ENCODE data around the gene ARHGAP15.
A peak's percentile ranks its signal among the peaks of the same experiment; 100 is the strongest.

Gene ARHGAP15

GRCh38 chr2:143528021-143528420 is 398.8 kb downstream of the ARHGAP15 start:
- Histone ChIP-seq H3K79me1 (ENCODE audit: low read depth, low read length) (no peaks in the 10 kb centered on the region), H3K23ac (ENCODE audit: low read depth, low read length, poor library complexity) (no peak overlapping the region), H3K9ac (ENCODE audit: low read depth, low read length, poor library complexity) (no peak overlapping the region), H3K14ac (ENCODE audit: low read length) (no peak overlapping the region), H3K4me2 (ENCODE audit: insufficient read depth, low read length, poor library complexity, severe bottlenecking) (no peak overlapping the region), H2AK5ac (ENCODE audit: low read depth, low read length) (no peak overlapping the region), H3K4me1 (ENCODE audit: control insufficient read depth in 2 of 2, insufficient read depth in 1 of 2, low read depth in 1 of 2, low read length in 2 of 2) (peaks cover 3 to 8% of the 10 kb centered on the region in 2 donors), H2BK15ac (ENCODE audit: low read length) (no peak overlapping the region), H2BK120ac (ENCODE audit: low read depth, low read length) (no peak overlapping the region), H2AFZ (ENCODE audit: low read length) (no peak overlapping the region), H3K27ac (replicated peaks; ENCODE audit: low read length) (no peak overlapping the region), H2BK5ac (ENCODE audit: low read length) (no peak overlapping the region), H3K27me3 (ENCODE audit: control insufficient read depth in 3 of 3, insufficient read depth in 3 of 3, low read depth in 1 of 3, low read length in 3 of 3) (no peaks in the 10 kb centered on the region), H3K36me3 (replicated peaks in 1 of 2; ENCODE audit: control insufficient read depth in 2 of 2, insufficient read depth in 2 of 2, low read length in 2 of 2) (no peaks in the 10 kb centered on the region), H3K9me3 (replicated peaks in 1 of 2; ENCODE audit: control insufficient read depth in 2 of 2, insufficient read depth in 1 of 2, low read depth in 1 of 2, low read length in 2 of 2) (no peaks in the 10 kb centered on the region), H4K8ac (ENCODE audit: low read depth, low read length) (no peak overlapping the region), H4K91ac (ENCODE audit: low read depth, low read length, poor library complexity) (no peak overlapping the region), H3K18ac (ENCODE audit: low read length) (no peak overlapping the region), H3K4ac (ENCODE audit: low read length) (no peak overlapping the region), H3K4me3 (ENCODE audit: low read length in 2 of 2) (no peak overlapping the region), H2BK12ac (ENCODE audit: low read length) (no peak overlapping the region)
- no peak for DNase-seq (ENCODE audit: low spot score)
- WGBS, 2 donors (ENCODE audit: extremely low coverage in 2 of 2, insufficient read length in 2 of 2, insufficient replicate concordance in 1 of 2): no CpG with 5 or more reads among the region's 1 CpG

- Histone ChIP-seq H2BK15ac (ENCODE audit: low read length) (no peak overlapping the region), H2AK5ac (ENCODE audit: low read depth, low read length) (no peak overlapping the region), H4K91ac (ENCODE audit: low read depth, low read length, poor library complexity) (no peak overlapping the region), H3K4me2 (ENCODE audit: insufficient read depth, low read length, poor library complexity, severe bottlenecking) (no peak overlapping the region), H3K27me3 (ENCODE audit: control insufficient read depth in 3 of 3, insufficient read depth in 3 of 3, low read depth in 1 of 3, low read length in 3 of 3) (no peaks in the 10 kb centered on the region), H3K9ac (ENCODE audit: low read depth, low read length, poor library complexity) (no peak overlapping the region), H3K79me1 (ENCODE audit: low read depth, low read length) (no peaks in the 10 kb centered on the region), H2AFZ (ENCODE audit: low read length) (peak overlapping the region; percentile 17), H2BK5ac (ENCODE audit: low read length) (no peak overlapping the region), H3K9me3 (replicated peaks in 1 of 2; ENCODE audit: control insufficient read depth in 2 of 2, insufficient read depth in 1 of 2, low read depth in 1 of 2, low read length in 2 of 2) (no peaks in the 10 kb centered on the region), H4K8ac (ENCODE audit: low read depth, low read length) (no peak overlapping the region), H3K18ac (ENCODE audit: low read length) (no peak overlapping the region), H3K4me1 (ENCODE audit: control insufficient read depth in 2 of 2, insufficient read depth in 1 of 2, low read depth in 1 of 2, low read length in 2 of 2) (peaks cover 8 to 9% of the 10 kb centered on the region in 2 donors), H3K4ac (ENCODE audit: low read length) (no peak overlapping the region), H2BK120ac (ENCODE audit: low read depth, low read length) (no peak overlapping the region), H2BK12ac (ENCODE audit: low read length) (no peak overlapping the region), H3K36me3 (replicated peaks in 1 of 2; ENCODE audit: control insufficient read depth in 2 of 2, insufficient read depth in 2 of 2, low read length in 2 of 2) (no peaks in the 10 kb centered on the region), H3K4me3 (ENCODE audit: low read length in 2 of 2) (no peak overlapping the region), H3K27ac (replicated peaks; ENCODE audit: low read length) (no peak overlapping the region), H3K23ac (ENCODE audit: low read depth, low read length, poor library complexity) (no peak overlapping the region), H3K14ac (ENCODE audit: low read length) (no peak overlapping the region)
- WGBS, 2 donors (ENCODE audit: extremely low coverage in 2 of 2, insufficient read length in 2 of 2, insufficient replicate concordance in 1 of 2): no CpG with 5 or more reads among the region's 1 CpG
- DNase-seq (ENCODE audit: low spot score): no peak
Measured at GRCh38 chr2:143529118-143529720, 400.0 kb downstream of the ARHGAP15 start.

GRCh38 chr2:143530758-143531157 is 401.5 kb downstream of the ARHGAP15 start:
- H3K14ac ChIP-seq (ENCODE audit: low read length): no peak overlapping the region
- H4K8ac ChIP-seq (ENCODE audit: low read depth, low read length): no peak overlapping the region
- no peak overlapping the region for H3K9ac ChIP-seq (ENCODE audit: low read depth, low read length, poor library complexity)
- H2BK12ac ChIP-seq (ENCODE audit: low read length): no peak overlapping the region
- DNase-seq (ENCODE audit: low spot score): no peak
- peaks cover 1 to 10% of the 10 kb centered on the region in 2 donors for H3K4me1 ChIP-seq (ENCODE audit: control insufficient read depth in 2 of 2, insufficient read depth in 1 of 2, low read depth in 1 of 2, low read length in 2 of 2)
- H2BK15ac ChIP-seq (ENCODE audit: low read length): no peak overlapping the region
- H3K27ac ChIP-seq (replicated peaks; ENCODE audit: low read length): no peak overlapping the region
- no peaks in the 10 kb centered on the region for H3K27me3 ChIP-seq (ENCODE audit: control insufficient read depth in 3 of 3, insufficient read depth in 3 of 3, low read depth in 1 of 3, low read length in 3 of 3)
- no peak overlapping the region for H3K18ac ChIP-seq (ENCODE audit: low read length)
- H2AK5ac ChIP-seq (ENCODE audit: low read depth, low read length): no peak overlapping the region
- H3K79me1 ChIP-seq (ENCODE audit: low read depth, low read length): no peaks in the 10 kb centered on the region
- H3K36me3 ChIP-seq (replicated peaks in 1 of 2; ENCODE audit: control insufficient read depth in 2 of 2, insufficient read depth in 2 of 2, low read length in 2 of 2): no peaks in the 10 kb centered on the region
- no peaks in the 10 kb centered on the region for H3K9me3 ChIP-seq (replicated peaks in 1 of 2; ENCODE audit: control insufficient read depth in 2 of 2, insufficient read depth in 1 of 2, low read depth in 1 of 2, low read length in 2 of 2)
- H3K4ac ChIP-seq (ENCODE audit: low read length): no peak overlapping the region
- no peak overlapping the region for H3K4me3 ChIP-seq (ENCODE audit: low read length in 2 of 2)
- H2BK120ac ChIP-seq (ENCODE audit: low read depth, low read length): no peak overlapping the region
- no peak overlapping the region for H2BK5ac ChIP-seq (ENCODE audit: low read length)
- no peak overlapping the region for H2AFZ ChIP-seq (ENCODE audit: low read length)
- no peak overlapping the region for H3K4me2 ChIP-seq (ENCODE audit: insufficient read depth, low read length, poor library complexity, severe bottlenecking)
- no peak overlapping the region for H3K23ac ChIP-seq (ENCODE audit: low read depth, low read length, poor library complexity)
- no CpG with 5 or more reads among the region's 2 CpGs for WGBS, 2 donors (ENCODE audit: extremely low coverage in 2 of 2, insufficient read length in 2 of 2, insufficient replicate concordance in 1 of 2)
- no peak overlapping the region for H4K91ac ChIP-seq (ENCODE audit: low read depth, low read length, poor library complexity)

- no peaks in the 10 kb centered on the region for H3K79me1 ChIP-seq (ENCODE audit: low read depth, low read length)
Measured at GRCh38 chr2:143532061-143532460, 402.8 kb downstream of the ARHGAP15 start.

More at GRCh38 chr2:143532061-143532460, 402.8 kb downstream of the ARHGAP15 start:
- no peak overlapping the region for H2BK15ac ChIP-seq (ENCODE audit: low read length)
- H3K18ac ChIP-seq (ENCODE audit: low read length): no peak overlapping the region
- no peak overlapping the region for H3K4me3 ChIP-seq (ENCODE audit: low read length in 2 of 2)
- H3K9me3 ChIP-seq (replicated peaks in 1 of 2; ENCODE audit: control insufficient read depth in 2 of 2, insufficient read depth in 1 of 2, low read depth in 1 of 2, low read length in 2 of 2): no peaks in the 10 kb centered on the region
- H3K4me2 ChIP-seq (ENCODE audit: insufficient read depth, low read length, poor library complexity, severe bottlenecking): no peak overlapping the region
- no peak overlapping the region for H2BK120ac ChIP-seq (ENCODE audit: low read depth, low read length)
- H2AK5ac ChIP-seq (ENCODE audit: low read depth, low read length): no peak overlapping the region
- H3K23ac ChIP-seq (ENCODE audit: low read depth, low read length, poor library complexity): no peak overlapping the region
- no peak overlapping the region for H3K4ac ChIP-seq (ENCODE audit: low read length)
- H2BK5ac ChIP-seq (ENCODE audit: low read length): no peak overlapping the region
- H3K14ac ChIP-seq (ENCODE audit: low read length): no peak overlapping the region
- H3K27me3 ChIP-seq (ENCODE audit: control insufficient read depth in 3 of 3, insufficient read depth in 3 of 3, low read depth in 1 of 3, low read length in 3 of 3): no peaks in the 10 kb centered on the region
- no peak overlapping the region for H3K27ac ChIP-seq (replicated peaks; ENCODE audit: low read length)
- no peaks in the 10 kb centered on the region for H3K36me3 ChIP-seq (replicated peaks in 1 of 2; ENCODE audit: control insufficient read depth in 2 of 2, insufficient read depth in 2 of 2, low read length in 2 of 2)
- no peak overlapping the region for H2AFZ ChIP-seq (ENCODE audit: low read length)
- H3K9ac ChIP-seq (ENCODE audit: low read depth, low read length, poor library complexity): no peak overlapping the region
- DNase-seq (ENCODE audit: low spot score): no peak
- H3K4me1 ChIP-seq (ENCODE audit: control insufficient read depth in 2 of 2, insufficient read depth in 1 of 2, low read depth in 1 of 2, low read length in 2 of 2): peaks cover 0 to 9% of the 10 kb centered on the region in 2 donors
- no peak overlapping the region for H4K91ac ChIP-seq (ENCODE audit: low read depth, low read length, poor library complexity)
- no peak overlapping the region for H2BK12ac ChIP-seq (ENCODE audit: low read length)
- no peak overlapping the region for H4K8ac ChIP-seq (ENCODE audit: low read depth, low read length)
